GM19239 (cell line): Measurements from ENCODE around the gene UBTF.

Experiments used
- DNase-seq: peaks from one replicate; pipeline ENCODE4 v3.0.0; 2011; ENCODE audit warnings: low spot score; ENCODE audit not compliant: insufficient read length
- FAIRE-seq: peaks from 2 replicates; lab custom pipeline; 2011; peaks lifted over from hg19 to GRCh38; lab: Jason Lieb, UNC

UBTF gene

GRCh38 chr17:44199553-44200477 lies 19.7 kb downstream of the UBTF start, which contains the start of gene ATXN7L3:
Gene ATXN7L3, minus strand, starts transcription at chr17:44199884. Its CDS starts 1,814 bp downstream, at chr17:44198070.
- DNase-seq (peak; percentile 93), FAIRE-seq (peak; percentile 94)

GRCh38 chr17:44198721-44199552 lies 20.5 kb downstream of the UBTF start:
- FAIRE-seq (no peak), DNase-seq (peak; percentile 71)

- DNase-seq (peak; percentile 70), FAIRE-seq (peak; percentile 96)
Observed at GRCh38 chr17:44197980-44198720, 21.3 kb downstream of the UBTF start.

- no peak for DNase-seq
- no peak for FAIRE-seq
Observed at GRCh38 chr17:44197107-44197506, 22.4 kb downstream of the UBTF start.

GRCh38 chr17:44193326-44194084 lies 26.0 kb downstream of the UBTF start:
- DNase-seq: no peak
- no peak for FAIRE-seq

GRCh38 chr17:44192750-44193149 lies 26.7 kb downstream of the UBTF start:
- DNase-seq: no peak
- no peak for FAIRE-seq

- DNase-seq: no peak
- no peak for FAIRE-seq
Observed at GRCh38 chr17:44191941-44192496, 27.5 kb downstream of the UBTF start.

- FAIRE-seq: no peak
Observed at GRCh38 chr17:44191369-44191768, 28.1 kb downstream of the UBTF start.

GRCh38 chr17:44190481-44190880 lies 29.0 kb downstream of the UBTF start:
- DNase-seq (no peak), FAIRE-seq (no peak)

More at GRCh38 chr17:44191369-44191768, 28.1 kb downstream of the UBTF start:
- DNase-seq: no peak

- no peak for DNase-seq
- FAIRE-seq: no peak
Observed at GRCh38 chr17:44188576-44189403, 30.7 kb downstream of the UBTF start.

- DNase-seq (peak; percentile 68), FAIRE-seq (peak; percentile 33)
Observed at GRCh38 chr17:44187131-44187899, 32.2 kb downstream of the UBTF start.

GRCh38 chr17:44186307-44187130 lies 33.0 kb downstream of the UBTF start, which contains the start of gene TMUB2:
Gene TMUB2, plus strand, starts transcription at chr17:44186972. Its CDS starts 737 bp downstream, at chr17:44187709.
- FAIRE-seq (peak; percentile 99), DNase-seq (peak; percentile 97)

GRCh38 chr17:44184212-44184810 lies 35.2 kb downstream of the UBTF start:
- DNase-seq (no peak), FAIRE-seq (no peak)

- DNase-seq (no peak), FAIRE-seq (no peak)
Observed at GRCh38 chr17:44183024-44183423, 36.5 kb downstream of the UBTF start.

- no peak for DNase-seq
- no peak for FAIRE-seq
Observed at GRCh38 chr17:44178133-44178532, 41.3 kb downstream of the UBTF start.

- DNase-seq: no peak
- no peak for FAIRE-seq
Observed at GRCh38 chr17:44177640-44178039, 41.8 kb downstream of the UBTF start.
